Erythroblast (primary cell): ENCODE results near the gene SPSB1.

Experiments used
- DNase-seq, 2 experiments: peaks; one replicate each; lab custom pipeline; 2025; lab: John Stamatoyannopoulos, UW
- GATA1 ChIP-seq: IDR thresholded peaks from 2 replicates; pipeline ENCODE4 v1.6.1; 2011; ENCODE audit warnings: low read depth, mild to moderate bottlenecking, control low read depth, low read length, moderate library complexity
- POLR2A ChIP-seq: IDR thresholded peaks from 2 replicates; pipeline ENCODE4 v1.6.1; 2011; ENCODE audit warnings: mild to moderate bottlenecking, low read length

Gene SPSB1

DNA sequence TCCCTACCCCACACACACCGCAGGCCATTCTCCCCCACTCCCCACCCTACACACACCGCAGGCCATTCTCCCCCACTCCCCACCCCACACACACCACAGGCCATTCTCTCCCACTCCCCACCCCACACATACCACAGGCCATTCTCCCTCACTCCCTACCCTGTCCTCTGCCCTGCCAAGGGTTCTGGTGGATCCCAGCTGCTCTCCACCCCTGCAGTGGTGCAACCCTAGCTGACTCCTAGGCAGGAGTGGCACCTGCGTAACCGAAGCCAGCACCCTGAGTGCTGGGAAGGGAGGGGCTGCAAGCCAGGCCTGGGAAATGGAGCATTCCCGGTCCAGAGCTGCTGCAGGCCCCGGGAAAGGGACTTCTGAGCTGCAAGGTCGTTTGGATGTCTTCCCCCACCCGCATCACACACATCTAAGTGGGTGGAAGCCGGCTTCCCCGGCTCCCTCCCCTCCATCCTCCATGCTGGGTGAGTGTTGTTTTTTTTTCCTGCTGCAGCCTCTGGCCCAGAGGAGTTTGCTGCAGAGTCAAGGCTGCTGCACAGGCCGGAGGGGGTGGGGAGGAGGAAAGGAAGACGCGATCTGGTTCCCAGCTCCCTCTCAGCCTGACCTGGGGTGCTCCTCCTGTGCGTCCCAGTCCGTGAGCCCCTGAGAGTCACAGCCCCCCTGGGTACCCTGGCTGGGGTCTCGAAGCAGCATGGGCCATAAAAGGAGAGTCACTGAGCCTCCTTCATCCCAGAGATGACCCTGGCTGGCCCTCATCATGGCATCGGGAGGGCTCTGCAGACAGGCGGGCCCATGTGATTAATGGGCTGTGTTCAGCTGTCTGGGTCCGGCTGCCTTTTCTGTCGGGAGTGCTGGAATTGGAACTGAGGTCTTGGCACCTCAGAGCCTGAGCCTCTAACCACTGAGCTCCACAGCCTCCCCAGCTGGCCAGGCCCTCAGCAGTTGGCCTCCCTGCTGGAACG, 42.0 kb upstream of the SPSB1 start:
- DNase-seq, result no peak
- no peak for TF ChIP-seq GATA1
- TF ChIP-seq POLR2A, result no peak

DNA sequence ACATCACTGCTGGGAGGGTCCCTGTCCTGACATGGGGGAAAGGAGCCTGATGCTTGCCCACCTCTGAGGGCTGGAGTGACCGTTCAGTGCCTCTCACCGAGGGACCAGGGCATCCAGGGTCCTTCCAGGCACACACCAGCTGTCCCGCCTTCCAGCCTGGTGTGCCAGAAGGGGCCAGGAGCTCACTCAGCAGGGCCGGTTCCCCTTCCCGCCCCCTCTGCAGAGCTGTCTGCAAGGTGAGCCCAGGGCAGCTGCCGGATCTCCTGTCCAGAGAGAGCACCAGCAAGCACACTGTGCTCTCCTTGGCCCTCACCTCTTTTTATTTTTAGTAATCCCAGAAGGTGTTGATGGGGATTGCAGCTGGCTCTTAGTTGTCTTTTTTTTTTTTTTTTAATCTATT, 41.2 kb upstream of the SPSB1 start:
- DNase-seq, result no peak
- TF ChIP-seq GATA1, result no peak
- no peak for TF ChIP-seq POLR2A

DNA sequence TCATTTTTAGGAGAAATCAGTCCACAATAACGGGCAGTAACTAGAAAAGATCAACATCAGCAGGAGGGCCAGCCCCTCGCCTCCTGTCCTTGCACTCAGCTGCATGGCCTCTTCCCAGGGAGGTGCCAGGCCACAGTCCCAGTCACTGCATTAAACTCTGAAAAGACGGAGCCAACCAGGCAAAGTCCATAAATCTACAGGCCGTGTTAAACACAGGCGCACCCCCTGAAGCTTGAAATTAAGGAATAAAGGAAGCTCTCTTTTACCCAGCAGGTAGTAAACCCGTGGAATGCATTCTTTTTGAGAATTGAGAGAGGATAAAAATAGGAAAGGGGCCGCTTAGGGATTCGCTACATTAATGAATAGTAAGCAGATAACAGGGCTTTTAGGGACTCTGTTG, 39.7 kb upstream of the SPSB1 start:
- no peak for DNase-seq
- no peak for TF ChIP-seq GATA1
- TF ChIP-seq POLR2A, result no peak

DNA sequence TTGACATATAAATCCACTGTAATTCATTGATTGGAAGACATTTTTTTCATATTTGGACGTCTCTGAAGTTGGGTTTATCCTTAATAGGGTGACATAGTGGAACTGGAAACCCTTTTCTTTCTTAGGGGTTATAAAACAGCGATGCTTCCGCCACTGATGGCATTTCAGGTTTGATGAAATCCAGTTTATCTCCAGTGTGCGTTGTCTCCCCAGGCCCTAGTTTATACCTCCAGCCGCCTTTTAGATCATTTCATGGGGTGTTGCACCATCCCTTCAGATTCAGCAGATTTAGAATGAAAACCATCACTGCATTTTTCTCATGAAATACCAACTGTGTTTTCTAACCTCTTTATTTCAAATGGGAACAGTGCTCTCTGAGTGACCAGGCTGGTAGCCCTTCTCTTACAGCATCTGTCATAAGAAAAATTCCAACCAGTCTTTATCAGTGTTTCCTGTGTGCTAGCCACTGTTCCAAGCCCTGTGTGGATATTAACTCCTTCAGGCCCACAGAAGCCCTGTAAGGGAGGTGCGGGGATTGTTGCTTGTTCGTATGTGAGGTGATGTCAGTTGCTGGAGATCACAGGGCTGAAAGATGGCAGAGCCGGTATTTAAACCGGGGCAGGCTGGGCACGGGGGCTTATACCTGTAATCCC, 39.1 kb upstream of the SPSB1 start:
- TF ChIP-seq GATA1, result no peak
- no peak for TF ChIP-seq POLR2A
- no peak for DNase-seq

DNA sequence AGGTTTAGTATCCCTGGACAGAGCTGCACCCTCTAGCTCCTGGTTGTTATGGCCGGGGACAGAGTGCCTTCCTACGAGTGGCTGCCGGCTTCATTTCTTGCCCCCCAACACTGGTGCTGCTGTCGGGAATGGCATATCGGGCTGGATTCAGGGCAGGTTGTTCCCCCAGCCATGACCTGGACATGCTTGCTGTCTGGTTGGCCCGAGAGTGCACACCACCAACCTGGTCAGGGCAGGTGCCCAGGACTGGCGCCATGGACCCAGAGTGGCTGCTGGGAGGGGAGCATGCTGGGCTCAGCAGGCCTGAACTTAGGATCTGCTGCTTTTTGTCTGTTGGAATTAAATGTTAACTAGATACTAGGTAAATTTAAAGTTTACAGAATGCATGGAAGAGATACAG, 36.4 kb upstream of the SPSB1 start:
- TF ChIP-seq GATA1 (no peak), POLR2A (no peak)
- no peak for DNase-seq

DNA sequence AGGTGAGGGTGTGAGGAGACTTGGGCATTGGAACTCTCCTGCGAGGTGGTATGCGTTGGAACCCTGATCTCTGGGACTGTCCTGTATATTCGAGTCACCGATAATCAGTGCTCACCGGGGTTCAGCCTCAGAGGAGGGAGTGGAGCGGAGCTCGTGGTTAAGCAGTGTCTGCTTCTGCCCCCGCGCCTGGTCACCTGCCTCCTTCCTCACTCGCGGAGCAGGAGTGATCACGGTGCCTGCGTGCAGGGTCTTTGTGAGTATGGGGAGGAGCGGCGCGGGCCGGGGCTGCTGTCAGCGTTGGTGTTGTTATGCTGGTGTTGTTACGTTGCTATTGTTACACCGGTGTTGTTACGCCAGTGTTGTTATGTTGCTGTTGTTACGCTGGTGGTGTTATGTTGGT, 34.8 kb upstream of the SPSB1 start:
- no peak for DNase-seq
- no peak for TF ChIP-seq GATA1
- no peak for TF ChIP-seq POLR2A

DNA sequence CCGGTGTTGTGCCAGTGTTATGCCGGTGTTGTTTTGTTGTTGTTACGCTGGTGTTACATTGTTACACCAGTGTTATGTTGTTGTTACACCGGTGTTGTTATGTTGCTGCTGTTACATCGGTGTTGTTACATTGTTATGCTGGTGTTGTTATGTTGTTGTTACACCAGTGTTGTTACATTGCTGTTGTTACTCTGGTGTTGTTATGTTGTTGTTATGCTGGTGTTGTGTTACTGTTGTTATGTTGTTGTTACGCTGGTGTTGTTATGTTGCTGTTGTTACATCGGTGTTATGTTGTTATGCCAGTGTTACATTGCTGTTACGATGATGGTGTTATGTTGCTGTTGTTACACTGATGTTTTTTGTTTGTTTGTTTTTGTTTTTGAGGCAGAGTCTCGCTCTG, 34.1 kb upstream of the SPSB1 start:
- DNase-seq, result no peak
- no peak for TF ChIP-seq POLR2A

DNA sequence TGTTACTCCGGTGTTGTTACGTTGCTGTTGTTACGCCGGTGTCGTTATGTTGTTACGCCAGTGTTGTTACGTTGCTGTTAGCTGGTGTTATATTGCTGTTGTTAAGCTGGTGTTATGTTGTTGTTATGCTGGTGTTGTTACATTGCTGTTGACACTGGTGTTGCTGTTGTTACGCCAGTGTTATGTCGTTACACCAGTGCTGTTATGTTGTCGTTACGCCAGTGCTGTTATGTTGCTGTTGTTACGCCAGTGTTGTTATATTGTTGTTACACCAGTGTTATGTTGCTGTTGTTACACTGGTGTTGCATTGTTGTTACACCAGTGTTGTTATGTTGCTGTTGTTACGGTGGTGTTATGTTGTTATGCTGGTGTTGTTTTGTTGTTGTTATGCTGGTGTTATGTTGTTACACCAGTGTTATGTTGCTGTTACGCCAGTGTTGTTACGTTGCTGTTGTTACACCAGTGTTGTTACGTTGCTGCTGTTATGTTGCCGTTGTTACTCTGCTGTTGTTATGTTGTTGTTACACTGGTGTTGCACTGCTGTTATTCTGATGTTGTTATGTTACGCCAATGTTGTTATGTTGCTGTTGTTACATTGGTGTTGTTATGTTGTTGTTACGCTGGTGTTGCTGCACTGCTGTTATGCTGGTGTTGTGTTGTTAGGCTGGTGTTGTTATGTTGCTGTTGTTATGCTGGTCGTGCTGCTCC, 32.5 kb upstream of the SPSB1 start:
- no peak for TF ChIP-seq POLR2A
- no peak for TF ChIP-seq GATA1
- no peak for DNase-seq

DNA sequence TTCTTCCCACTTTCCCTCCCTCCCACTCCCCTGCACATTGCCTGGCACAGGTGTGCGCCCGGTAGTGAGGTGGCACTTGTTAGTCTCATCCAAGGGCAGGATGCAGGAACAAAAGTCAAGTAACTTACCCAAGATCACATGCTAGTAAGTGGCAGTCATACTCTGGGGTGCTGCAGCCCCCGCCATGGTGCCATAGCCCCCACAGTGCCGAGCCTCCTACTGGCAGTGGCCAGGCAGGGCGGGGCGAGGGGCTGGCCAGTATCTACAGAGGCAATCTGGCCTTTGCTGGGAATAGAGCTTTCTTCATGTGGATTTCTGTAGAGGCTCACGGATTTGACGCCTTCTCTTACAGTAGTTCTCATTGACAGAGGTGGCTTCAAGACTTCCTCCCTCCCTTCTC, 31.2 kb upstream of the SPSB1 start:
- no peak for TF ChIP-seq GATA1
- TF ChIP-seq POLR2A, result no peak

DNA sequence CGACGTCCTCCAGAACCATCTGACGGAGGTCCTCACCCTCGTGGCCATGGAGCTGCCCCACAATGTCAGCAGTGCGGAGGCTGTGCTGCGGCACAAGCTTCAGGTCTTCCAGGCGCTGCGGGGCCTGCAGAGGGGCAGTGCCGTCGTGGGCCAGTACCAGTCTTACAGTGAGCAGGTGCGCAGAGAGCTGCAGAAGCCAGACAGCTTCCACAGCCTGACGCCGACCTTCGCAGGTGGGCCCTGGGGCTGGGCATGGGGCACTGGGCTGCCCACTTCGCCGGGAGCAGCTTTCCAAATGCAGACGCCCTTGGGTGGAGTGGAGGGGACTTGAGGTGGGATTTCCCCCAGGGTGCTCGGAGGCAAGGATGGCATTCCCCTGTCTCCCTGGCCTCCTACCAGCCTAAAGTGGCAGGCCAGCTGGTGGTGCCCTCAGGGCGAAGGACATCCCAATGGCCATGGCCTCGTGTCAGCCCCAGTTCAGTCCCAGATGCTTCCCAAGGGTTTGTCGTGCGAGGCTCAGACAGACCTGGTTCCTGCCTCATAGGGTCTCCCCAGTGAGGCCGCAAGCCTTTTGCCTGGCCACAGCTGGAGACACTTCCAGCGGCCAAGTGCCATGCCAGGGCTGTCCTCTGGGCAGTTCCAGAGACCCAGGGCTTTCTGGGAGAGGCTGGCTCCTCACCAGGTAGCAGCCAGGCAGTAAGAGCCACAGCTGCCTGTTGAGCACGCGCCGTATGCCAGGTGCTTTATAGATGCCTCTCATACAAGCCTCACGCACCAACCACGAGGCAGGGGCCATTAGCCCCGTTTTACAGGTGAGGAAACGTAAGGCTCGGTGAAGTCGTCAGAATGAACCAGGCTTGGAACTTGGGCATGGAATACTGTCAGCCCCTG, 30.4 kb upstream of the SPSB1 start:
- DNase-seq, result no peak

More for the DNA sequence above, 31.2 kb upstream of the SPSB1 start:
- DNase-seq, result no peak

DNA sequence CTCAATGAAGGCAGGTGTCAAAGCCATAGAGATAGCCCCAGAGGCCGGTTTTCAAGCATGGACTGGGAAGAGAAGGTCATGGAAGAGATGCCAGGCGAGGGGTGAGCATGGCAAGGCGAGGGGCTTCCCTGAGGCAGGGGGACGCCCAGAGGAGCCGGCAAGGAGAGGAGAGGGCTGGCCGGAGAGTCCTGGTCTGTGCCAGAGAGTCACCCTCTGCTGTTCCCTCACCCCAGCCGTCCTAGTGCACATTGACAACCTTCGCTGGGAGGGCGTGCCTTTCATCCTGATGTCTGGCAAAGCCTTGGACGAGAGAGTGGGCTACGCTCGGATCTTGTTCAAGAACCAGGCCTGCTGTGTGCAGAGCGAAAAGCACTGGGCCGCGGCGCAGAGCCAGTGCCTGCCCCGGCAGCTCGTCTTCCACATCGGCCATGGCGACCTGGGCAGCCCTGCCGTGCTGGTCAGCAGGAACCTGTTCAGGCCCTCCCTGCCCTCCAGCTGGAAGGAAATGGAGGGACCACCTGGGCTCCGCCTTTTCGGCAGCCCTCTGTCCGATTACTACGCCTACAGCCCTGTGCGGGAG, 29.3 kb upstream of the SPSB1 start:
- no peak for DNase-seq
- no peak for TF ChIP-seq GATA1
- TF ChIP-seq POLR2A, result no peak

More for the DNA sequence above, 30.4 kb upstream of the SPSB1 start:
- no peak for TF ChIP-seq POLR2A
- no peak for TF ChIP-seq GATA1

DNA sequence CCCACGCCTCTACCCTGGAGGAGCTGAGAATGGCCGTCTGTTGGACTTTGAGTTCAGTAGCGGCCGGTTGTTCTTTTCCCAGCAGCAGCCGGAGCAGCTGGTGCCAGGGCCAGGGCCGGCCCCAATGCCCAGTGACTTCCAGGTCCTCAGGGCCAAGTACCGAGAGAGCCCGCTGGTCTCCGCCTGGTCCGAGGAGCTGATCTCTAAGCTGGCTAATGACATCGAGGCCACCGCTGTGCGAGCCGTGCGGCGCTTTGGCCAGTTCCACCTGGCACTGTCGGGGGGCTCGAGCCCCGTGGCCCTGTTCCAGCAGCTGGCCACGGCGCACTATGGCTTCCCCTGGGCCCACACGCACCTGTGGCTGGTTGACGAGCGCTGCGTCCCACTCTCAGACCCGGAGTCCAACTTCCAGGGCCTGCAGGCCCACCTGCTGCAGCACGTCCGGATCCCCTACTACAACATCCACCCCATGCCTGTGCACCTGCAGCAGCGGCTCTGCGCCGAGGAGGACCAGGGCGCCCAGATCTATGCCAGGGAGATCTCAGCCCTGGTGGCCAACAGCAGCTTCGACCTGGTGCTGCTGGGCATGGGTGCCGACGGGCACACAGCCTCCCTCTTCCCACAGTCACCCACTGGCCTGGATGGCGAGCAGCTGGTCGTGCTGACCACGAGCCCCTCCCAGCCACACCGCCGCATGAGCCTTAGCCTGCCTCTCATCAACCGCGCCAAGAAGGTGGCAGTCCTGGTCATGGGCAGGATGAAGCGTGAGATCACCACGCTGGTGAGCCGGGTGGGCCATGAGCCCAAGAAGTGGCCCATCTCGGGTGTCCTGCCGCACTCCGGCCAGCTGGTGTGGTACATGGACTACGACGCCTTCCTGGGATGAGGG, 28.5 kb upstream of the SPSB1 start:
- no peak for DNase-seq
- no peak for TF ChIP-seq GATA1
- TF ChIP-seq POLR2A, result no peak
